GM21737 (cell line): Measurements from ENCODE around the gene MXD1.
"Not testable (repeated sequence)": the region's sequence is repeated elsewhere in the genome, so short reads cannot be mapped to it uniquely, and the experiment has no call there.

Experiments
- ATAC-seq: cut with Tn5 transposase; IDR thresholded peaks from one replicate; pipeline ENCODE4 v1.9.1; 2021; ENCODE audit warnings: mild to moderate bottlenecking, moderate library complexity; ENCODE audit not compliant: unreplicated experiment

MXD1 gene

DNA sequence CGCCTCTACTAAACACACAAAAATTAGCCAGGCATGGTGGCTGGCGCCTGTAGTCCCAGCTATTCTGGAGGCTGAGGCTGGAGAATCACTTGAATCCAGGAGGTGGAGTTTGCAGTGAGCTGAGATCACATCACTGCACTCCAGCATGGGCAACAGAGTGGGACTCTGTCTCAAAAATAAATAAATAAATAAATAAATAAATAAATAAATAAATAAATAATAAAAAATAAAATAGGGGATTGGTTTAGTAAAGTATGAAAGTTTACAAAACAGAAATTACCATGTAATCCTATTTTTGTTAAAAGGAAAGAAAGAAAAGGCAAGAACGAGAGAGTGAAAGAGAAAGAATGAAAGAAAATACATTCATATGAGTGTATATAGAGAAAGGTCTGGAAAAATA lies 35.8 kb downstream of the MXD1 start:
- not testable (repeated sequence) for ATAC-seq

DNA sequence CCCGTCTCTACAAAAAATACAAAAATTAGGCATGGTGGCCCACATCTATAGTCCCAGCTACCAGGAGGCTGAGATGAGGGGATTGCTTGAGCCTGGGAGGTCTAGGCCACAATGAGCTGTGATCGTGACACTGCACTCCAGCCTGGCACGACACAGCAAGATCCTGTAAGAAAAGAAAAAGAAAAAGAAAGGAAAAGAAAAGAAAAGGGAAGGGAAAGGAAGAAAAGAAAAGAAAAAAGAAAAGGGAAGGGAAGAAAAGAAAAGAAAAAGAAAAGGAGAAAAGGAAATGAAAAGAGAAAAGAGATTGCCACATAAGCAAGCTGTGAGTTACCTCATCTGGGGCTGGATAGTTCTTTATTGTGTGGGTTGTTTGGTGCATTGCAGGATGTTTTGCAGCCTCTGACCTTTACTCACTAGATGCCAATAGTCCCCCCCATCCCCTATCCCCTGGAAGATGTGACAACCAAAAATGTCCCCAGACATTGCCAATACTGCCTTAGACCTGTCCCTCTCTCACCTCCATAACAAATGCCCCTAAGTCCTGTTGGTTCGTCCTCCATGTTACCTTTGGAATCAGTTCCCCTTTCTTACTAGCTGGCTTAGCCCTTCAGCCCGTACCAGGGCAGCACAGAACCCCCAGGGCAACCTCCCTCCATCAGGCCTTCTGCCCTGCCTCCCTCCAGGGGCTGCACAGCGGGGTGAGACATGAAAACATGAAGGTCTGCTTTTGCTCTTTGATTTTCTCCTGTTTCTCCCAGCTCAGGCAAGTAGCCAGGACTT lies 37.6 kb downstream of the MXD1 start:
- no peak for ATAC-seq

DNA sequence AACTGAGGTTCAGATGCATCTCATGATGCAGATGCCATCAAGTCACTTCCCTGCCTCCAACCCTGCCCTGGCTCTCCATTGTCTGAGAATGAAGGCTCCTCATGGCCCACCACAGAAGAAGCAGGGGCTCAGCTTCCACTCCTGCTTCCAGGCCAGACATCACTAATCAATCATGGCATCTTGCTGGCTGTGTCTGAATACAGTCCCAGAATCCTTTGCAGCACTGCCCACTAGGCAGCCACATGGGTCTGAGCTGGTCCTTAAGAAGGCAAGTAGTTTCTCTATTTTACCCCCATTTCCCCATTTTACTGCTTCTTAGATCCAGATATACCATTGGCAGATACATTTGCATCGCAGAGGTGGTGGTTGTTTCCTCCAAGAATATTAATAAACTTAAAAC lies 39.2 kb downstream of the MXD1 start:
- ATAC-seq, result no peak

DNA sequence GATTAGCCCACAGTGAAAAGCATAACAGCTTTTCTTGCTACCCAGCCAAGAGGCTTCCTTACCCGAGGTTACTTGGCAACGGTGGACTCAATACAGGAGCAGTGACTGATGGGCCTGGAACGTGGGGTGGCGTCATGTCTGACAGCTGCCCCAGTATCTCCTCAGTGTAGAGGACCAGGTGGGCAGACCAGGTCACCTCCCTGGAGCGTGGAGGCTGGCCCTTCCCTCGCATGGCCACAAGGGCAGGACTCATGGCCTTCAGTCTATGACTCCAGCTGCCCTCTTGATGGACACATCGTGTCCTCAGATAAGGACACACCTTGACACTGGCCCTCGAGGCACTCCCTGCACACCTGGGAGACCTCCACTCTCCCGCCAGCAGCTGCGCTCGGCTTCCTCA lies 40.1 kb downstream of the MXD1 start:
- ATAC-seq, result no peak

DNA sequence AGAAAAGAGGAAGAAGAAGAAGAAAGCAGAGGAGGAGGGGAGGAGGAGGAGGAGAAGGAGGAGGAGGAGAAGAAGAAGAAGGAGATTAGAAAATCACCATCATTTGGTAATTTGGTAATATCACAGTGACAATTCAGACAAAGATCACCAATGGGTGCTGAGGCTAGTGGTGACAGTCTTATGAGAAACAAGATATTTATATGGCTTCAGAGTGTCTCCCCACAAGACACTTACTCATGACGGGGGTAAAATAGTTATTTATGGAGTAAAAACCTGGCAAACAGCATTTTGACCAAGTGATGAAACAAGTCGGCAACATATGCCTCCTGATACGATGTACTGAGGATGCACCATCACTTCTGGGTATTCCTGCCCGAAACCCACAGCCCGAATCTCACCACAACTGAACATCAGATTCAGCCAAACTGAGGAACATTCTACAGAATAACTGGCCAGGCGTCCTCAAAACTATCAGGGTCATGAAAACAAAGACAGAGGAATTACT lies 41.6 kb downstream of the MXD1 start:
- ATAC-seq, result no peak

DNA sequence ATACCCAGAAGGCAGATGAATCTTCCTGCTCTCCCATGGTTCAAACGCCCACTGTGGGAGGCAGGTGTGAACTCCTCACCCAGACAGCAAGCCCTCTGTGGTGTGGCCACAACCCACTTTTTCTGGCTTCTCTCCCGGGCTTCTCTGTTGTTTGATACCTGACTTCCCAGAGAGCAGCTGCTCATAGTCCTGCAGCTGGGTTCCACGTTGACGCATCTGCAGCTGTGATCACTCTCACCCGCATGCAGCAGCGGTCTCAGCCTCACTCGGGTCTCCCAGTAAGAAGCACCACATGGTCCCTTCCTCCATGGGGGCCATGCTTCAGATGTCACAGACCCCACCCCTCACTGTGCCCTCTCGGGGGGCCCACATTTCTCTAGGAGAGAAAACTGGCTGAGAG lies 43.1 kb downstream of the MXD1 start:
- ATAC-seq, result no peak

DNA sequence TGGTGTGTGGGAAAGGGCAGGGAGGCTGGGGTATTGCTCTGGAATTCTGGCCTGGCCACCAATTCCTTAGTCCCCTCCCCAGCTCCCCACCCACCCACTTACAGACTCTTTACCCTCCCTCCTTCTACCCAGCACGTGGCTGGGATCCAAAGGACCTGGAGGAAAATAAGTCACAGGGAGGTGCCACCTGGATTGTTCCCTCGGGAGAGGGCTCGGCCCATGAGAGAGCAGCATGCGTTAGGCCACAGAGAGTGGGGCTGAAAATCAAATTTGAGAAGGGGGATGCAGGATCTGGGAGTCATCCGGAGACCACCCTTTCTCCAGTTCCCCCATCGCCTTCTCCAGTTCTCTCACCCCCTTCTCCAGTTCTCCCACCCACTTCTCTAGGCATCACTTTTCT lies 43.6 kb downstream of the MXD1 start:
- no peak for ATAC-seq

DNA sequence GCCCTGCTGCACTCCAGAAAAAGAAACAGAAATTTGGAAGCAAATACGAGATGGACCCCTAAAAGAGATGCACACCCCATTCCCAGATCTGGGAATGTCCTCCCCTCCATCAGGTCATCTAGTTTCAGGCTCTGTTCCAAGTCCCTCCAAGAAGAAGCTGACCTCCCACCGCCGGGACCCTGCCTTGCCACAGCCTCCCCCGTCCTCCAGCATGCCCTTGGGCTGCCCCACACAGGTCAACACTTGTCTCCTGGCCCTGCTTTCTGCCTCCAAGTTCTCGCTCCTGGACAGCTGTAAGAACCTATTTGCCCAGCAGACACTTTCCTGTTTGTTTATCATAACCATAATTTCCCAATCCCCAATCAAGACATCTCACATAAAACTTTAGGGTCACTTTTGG lies 44.5 kb downstream of the MXD1 start:
- no peak for ATAC-seq

DNA sequence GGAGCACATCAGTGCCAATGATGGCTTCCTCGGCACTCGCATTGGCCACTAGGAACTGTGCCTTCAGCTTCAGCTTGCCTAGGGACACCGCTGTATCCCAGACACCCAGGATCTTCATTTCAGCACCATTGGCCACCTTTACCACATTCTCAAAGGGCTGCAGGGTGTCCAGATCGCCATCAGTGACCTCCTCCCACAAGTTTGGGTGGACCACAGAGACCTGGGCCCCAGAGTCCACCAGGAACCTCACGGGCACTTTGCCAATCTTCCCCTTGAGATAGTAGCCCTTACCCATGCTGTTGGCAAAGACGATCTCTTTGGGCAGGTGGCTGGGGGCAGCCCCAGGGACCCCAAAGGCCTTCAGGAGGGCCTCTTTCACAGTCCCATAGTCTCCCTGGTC lies 45.9 kb downstream of the MXD1 start:
- ATAC-seq, result no peak

DNA sequence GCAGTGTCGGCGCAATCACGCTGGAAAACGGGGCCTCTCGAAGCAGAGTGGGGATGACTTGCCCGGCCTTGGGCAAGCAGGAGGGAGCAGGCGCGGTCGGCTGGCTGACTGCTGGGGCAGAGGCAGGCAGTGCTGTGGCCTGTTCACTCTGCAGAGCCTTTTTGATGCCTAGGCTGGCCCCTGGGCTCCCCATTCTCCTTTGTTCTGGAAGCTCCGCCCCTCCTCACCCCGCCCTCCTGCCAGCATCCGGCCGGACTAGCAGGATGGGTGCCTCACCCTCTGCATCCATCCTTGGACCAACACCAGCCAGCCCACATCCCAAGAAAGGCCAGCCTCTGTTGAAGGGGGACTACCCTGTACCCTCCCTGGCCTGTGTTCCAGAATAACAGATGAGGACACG lies 46.6 kb downstream of the MXD1 start, which contains the start of gene ASPRV1:
Gene ASPRV1 (minus strand): TSS at position 136 of the 400 bp plus-strand sequence. CDS start 195 bp downstream, outside the sequence.
- no peak for ATAC-seq

DNA sequence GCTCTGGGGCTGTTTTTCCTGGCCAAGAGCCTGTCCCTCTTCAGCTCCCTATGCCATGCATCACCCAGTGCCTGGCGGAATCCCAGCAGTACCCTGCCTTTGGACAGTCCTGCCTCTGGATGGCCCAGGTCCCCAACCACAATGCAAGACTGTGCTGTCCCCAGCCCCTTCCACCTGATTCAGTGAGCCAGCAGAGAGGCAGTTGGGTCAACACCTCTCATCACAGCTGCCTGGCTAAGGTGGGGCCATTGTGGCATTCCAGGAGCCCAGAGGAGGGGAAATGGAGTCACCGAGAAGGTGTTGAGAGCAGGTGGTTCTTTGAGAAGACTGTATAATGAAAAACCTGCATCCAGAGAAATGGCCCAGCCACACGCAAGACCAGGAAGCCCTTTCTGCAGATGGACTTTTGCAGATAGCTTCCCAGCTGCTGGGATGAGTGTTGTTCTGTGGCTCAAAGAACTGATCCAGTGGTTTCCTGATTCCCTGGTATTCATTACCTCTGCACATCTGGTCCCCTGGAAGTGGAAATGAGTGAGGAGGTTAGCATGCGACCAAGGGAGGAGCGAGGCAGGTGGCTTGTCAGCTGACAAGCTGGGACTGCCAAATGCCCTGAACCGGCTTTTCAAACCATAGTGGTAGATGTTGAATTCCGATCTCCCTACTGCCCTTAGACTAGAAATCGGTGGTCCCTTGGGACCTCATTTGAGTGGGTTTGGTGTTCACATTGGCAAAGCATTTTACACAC lies 48.2 kb downstream of the MXD1 start:
- no peak for ATAC-seq

DNA sequence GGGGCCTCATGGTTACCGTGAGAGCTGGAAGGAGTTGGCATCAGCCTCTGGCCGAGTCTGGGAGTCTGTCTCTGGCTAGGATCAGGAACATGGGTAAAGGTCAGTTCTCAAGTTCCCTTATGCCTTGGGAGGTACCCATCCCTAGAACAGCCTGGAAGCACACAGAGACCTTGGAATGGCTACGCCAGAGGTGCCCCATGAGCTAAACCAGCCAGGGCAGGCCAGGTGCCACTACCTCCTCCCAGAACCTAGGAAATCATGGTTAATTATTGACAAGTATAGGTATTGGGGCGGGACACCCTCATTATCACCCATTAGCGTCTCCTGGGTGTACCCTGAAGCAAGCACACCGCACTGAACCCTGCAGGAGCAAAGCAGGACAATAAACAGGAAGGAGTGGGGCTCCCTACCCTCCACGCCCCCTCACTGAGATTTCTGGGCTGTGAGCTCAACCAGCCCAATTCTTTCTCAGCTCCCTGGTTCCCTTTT lies 49.5 kb downstream of the MXD1 start:
- no peak for ATAC-seq

DNA sequence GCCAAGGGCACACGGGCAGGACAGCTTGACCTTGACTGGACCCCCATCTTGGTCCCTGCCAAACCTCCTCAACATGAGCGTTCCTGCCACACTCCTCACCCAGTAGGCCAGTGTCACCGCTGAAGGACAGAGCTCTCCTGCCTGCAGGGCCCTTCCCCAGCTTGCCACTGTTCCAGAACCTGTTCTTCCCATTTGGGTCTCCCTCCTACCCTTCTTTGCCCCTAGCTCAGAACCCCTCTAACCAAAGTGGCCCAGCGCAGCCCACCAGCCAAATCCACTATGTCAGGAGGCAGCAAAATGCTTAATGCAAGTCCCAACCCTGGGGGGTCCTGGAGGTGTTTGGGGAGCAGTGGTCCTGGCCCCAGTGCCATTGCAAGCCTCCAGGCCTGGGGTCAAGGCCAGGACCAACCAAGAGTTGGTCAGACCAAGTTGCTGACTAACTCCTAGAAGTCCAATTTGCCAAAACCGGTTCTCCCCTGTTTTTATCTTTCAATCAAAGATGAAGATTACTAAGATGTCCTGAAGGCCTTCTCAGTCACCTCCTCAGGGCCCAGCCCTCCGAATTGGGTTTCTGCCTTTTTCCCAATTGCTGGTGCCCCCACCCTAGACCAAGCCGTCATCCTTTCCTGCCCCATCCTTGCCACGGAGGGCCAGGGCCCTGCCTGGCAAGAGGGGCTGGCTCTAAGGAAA lies 51.0 kb downstream of the MXD1 start:
- ATAC-seq, result no peak

DNA sequence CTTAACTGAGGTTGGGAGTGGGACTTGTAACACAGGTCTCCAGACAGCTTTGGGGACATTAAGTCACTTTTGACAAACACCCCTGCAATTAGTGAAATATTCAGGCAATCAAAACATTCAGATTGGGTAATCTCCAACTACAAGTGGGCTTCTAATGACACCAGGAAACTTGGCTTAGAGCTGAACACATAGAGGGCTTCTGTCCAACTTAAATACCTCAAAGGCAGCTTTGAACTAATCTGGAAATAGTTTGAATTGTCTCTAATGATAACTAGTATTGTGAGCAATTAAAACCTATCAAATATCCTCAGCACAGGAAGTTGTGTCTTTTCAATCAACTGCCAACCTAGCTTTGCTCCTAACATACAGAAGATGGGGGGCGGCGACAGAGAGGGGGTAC lies 51.6 kb downstream of the MXD1 start:
- no peak for ATAC-seq

DNA sequence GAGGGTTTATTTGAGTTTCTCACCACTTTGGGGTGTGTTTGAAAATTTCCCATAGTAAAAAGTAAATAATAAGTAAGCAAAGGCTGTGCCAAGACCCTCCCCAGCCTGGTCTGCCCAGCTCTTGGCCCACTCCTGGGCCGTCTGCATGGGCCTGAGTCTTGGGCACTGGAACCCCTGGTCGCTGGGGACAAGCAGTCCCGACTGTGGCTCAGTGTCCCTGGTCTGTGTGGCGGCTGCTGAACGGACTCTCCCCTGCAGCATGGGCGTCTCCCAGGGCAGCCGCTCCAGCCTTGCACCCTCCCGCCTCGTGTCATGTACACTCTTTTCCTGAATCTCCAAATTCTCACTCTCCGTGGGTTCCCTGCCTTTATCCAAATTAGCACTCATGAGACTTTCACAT lies 53.7 kb downstream of the MXD1 start:
- no peak for ATAC-seq

DNA sequence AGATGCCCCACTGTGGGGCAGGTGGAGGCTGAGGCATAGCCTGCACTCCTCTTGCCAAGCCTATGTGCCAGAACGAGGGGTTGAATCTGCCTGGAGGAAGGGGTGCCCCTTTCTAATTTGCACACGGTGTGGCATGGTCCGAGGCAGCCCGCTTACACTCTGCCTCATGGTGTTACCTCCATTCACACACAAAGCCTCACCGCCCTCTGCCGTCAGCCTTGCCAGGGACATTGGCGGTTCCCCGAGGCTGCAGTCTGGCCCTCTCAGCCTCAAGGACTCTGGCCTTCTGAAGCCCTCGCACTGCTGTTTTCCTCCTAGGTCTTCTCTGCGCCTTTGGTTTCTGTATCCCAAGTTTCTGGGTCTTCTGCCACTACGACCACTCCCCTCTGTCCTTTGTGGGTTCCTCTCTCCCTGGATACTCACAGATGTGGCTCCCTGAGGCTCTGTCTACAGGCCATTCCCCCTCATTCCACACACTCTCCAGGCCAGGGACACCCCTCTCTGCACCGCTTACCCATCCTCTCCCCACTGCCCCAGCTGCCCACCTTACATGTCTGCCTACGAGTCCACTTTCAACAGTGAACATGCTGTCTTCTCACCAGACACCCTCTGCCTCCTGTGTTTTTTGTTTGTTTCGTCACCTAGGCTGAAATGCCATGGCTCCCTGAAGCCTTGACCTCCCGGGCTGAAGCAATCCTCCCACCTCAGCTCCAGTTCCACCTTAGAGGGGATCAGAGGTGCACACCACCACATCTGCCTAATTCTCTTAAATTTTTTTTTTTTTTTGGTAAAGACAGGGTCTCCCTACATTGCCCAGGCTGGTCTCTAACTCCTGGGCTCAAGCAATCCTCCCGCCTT lies 54.4 kb downstream of the MXD1 start:
- ATAC-seq, result no peak

DNA sequence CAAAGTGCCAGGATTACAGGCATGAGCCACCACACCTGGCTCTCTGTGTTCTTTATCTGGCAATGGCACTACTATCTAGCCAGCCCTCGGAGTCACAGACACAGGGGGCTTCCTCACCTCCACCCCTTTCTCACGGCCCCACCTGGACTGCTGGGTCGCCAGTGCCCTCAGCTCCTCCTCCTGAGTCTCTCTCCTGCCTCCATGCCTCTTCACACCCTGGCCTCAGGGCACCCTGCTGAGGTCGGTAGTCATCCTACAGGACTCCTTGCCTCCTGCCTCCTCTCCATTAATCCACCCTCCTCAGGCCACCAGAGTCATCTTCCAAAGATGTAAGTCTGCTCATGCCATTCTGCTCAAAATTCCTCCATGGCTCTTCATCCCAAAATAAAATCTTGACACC lies 55.1 kb downstream of the MXD1 start:
- ATAC-seq, result no peak

DNA sequence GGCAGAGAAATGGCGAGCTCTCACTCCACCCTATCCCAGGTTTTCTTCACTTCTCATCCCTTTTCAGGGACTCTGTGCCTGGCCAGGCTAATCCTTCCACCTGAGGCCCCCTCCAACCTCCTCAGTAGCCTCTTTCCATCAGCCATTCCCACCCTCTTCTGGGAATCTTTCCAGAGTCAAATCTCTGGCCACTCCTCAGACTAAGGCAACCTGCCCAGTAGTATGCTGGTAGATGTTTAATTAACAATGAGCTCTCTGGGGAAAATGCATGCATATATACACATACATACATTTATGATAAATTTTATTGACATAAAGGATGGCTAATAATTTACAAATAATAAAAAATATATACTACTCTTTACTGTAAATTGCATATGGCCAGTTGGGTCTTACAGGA lies 57.9 kb downstream of the MXD1 start:
- ATAC-seq, result no peak

DNA sequence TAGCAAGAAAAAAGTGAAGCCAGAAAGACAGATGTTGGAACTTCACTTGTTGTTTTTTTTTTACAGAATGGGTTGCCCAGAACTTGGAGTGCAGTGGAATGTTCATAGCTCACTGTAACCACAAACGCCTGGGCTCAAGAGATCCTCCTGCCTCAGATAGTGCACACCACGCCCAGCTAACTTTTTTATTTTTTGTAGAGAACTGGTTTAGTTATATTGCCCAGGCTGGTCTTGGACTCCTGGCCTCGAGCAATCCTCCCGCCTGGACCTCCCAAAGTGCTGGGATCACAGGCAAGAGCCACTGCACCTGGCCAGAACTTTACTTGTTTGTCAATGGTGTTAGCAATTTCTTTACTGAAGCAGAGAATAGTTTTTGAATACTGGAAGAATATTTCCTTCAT lies 58.4 kb downstream of the MXD1 start:
- ATAC-seq, result no peak

DNA sequence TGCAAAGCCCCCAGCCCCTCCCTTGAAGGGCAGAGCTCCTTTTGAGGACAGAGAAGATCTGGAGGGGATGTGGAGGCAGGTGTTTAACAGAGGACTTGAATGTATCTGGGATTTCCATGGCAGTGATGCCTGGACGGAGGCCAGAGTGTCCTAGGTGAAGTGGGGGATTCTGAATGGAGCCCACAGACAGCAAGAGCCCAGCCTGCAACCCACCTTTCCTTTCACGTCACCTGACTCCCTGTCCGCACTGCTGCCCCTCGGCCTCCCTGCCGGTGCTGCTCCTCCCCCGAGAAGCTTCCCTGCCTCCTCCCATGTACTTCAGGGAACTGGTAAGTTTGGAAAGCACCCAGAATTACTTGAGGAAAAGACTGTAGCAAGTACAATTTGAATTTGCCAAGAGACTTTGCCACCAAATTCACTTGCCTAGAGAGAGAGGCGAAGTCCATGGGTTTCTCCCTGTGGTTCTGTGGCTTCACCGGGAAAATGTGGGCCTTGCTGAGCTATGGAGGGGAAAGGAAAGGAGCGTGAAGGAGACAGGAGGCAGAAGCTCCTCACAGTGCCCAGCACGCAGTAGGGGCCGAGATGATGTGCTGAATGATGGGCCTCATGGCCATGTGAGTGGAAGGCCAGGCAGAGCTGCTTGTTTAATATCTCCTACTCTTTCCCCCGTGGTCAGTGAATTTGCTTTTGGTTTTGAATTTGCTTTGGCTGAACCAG lies 60.4 kb downstream of the MXD1 start:
- ATAC-seq, result no peak
